Parathyroid adenoma (tissue), 2 donors: Measurements from ENCODE around the gene RAB39A.

Source experiments
- H2AFZ ChIP-seq: fragments of 300-600 bp; sonication (generic); one replicate; pipeline ENCODE4 v1.7.0; 2017; ENCODE audit warnings: antibody characterized with exemption, mild to moderate bottlenecking
- H3K27ac ChIP-seq: fragments of 300-600 bp; sonication (generic); one replicate; pipeline ENCODE4 v1.7.0; 2017
- H3K27me3 ChIP-seq: fragments of 300-600 bp; sonication (generic); one replicate; pipeline ENCODE4 v1.7.0; 2017; ENCODE audit warnings: low read length; ENCODE audit not compliant: control insufficient read depth, insufficient read depth
- H3K36me3 ChIP-seq: fragments of 300-600 bp; sonication (generic); one replicate; pipeline ENCODE4 v1.7.0; 2017; ENCODE audit warnings: low read length; ENCODE audit not compliant: control insufficient read depth, insufficient read depth
- H3K4me1 ChIP-seq: fragments of 300-600 bp; sonication (generic); one replicate; pipeline ENCODE4 v1.7.0; 2017; ENCODE audit warnings: control low read depth
- H3K4me2 ChIP-seq: fragments of 300-600 bp; sonication (generic); one replicate; pipeline ENCODE4 v1.7.0; 2017; ENCODE audit warnings: low read length
- H3K4me3 ChIP-seq: fragments of 300-600 bp; sonication (generic); one replicate; pipeline ENCODE4 v1.7.0; 2017; ENCODE audit warnings: low read depth, low read length
- H3K79me2 ChIP-seq: fragments of 300-600 bp; sonication (generic); one replicate; pipeline ENCODE4 v1.7.0; 2017; ENCODE audit warnings: control low read depth
- H3K9ac ChIP-seq: fragments of 300-600 bp; sonication (generic); one replicate; pipeline ENCODE4 v1.7.0; 2017; ENCODE audit warnings: mild to moderate bottlenecking
- H3K9me3 ChIP-seq: fragments of 300-600 bp; sonication (generic); one replicate; pipeline ENCODE4 v1.7.0; 2017; ENCODE audit warnings: low read length; ENCODE audit not compliant: control insufficient read depth
- TF ChIP-seq, protein P1 (sequence below): fragments of 300-600 bp; sonication (generic); IDR thresholded peaks from one replicate; pipeline ENCODE4 v1.7.0; 2017; ENCODE audit warnings: antibody characterized with exemption, mild to moderate bottlenecking
- donor health status: primary hyperparathyroidism.

The RAB39A gene

DNA sequence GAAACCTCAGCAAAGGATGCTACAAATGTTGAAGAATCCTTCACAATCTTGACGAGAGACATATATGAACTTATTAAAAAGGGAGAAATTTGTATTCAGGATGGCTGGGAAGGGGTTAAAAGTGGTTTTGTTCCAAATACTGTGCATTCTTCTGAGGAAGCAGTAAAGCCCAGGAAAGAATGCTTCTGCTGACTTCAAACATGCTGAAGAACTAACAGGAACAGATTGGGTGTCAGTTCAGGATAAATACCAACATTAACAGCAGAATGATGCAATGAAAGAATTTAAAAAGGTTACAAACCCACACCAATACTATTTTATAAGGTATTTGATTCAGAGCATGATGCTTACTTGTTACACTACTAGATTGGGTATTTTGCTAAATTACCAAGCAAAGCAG is 33.9 kb downstream of the RAB39A start:
- Histone ChIP-seq H3K36me3 (no peaks in the 10 kb centered on the region), H2AFZ (no peak overlapping the region), H3K9me3 (no peaks in the 10 kb centered on the region), H3K4me1 (no peaks in the 10 kb centered on the region), H3K9ac (no peak overlapping the region), H3K4me3 (no peak overlapping the region), H3K27ac (no peak overlapping the region), H3K4me2 (no peak overlapping the region), H3K27me3 (no peaks in the 10 kb centered on the region), H3K79me2 (no peaks in the 10 kb centered on the region)
- TF ChIP-seq, protein P1, sequence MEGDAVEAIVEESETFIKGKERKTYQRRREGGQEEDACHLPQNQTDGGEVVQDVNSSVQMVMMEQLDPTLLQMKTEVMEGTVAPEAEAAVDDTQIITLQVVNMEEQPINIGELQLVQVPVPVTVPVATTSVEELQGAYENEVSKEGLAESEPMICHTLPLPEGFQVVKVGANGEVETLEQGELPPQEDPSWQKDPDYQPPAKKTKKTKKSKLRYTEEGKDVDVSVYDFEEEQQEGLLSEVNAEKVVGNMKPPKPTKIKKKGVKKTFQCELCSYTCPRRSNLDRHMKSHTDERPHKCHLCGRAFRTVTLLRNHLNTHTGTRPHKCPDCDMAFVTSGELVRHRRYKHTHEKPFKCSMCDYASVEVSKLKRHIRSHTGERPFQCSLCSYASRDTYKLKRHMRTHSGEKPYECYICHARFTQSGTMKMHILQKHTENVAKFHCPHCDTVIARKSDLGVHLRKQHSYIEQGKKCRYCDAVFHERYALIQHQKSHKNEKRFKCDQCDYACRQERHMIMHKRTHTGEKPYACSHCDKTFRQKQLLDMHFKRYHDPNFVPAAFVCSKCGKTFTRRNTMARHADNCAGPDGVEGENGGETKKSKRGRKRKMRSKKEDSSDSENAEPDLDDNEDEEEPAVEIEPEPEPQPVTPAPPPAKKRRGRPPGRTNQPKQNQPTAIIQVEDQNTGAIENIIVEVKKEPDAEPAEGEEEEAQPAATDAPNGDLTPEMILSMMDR: no peak

DNA sequence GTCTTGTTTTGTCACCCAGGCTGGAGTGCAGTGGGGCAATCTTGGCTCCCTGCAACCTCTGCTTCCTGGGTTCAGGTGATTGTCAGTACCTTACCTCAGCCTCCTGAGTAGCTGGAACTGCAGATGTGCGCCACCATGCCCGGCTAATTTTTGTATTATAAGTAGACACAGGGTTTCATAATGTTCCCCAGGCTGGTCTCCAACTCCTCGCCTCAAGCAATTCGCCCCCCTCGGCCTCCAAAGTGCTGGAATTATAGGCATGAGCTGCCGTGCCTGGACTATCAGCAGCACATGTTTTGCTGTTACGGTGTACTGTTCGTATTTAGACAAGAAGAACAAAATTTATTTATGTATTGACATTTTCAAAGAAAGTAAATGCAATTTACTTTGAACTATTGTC is 34.8 kb downstream of the RAB39A start:
- H3K9me3 ChIP-seq: no peaks in the 10 kb centered on the region
- H2AFZ ChIP-seq: no peak overlapping the region
- H3K4me3 ChIP-seq: no peak overlapping the region
- H3K27me3 ChIP-seq: no peaks in the 10 kb centered on the region
- H3K4me1 ChIP-seq: no peaks in the 10 kb centered on the region
- no peak overlapping the region for H3K4me2 ChIP-seq
- no peaks in the 10 kb centered on the region for H3K79me2 ChIP-seq
- TF ChIP-seq, protein P1: no peak
- H3K36me3 ChIP-seq: no peaks in the 10 kb centered on the region
- no peak overlapping the region for H3K9ac ChIP-seq
- H3K27ac ChIP-seq: no peak overlapping the region

DNA sequence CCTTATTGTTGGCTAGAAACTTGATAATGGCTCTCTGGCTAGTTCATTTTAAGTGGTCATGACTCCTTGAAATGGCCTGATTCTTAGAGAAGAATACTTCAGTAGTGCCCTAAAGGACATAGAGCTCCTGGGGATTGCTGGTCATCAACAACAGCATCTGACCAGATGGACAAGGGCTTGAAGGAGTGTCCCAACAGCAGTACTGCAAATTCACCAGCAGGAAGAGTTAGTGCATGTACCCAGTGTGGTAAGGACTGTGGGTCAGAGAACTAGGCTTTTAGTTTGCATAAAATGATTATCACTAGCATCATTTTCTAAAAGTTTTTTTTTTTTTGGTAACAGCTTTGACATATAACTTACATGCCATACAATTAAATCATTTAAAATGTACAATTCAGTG is 41.0 kb downstream of the RAB39A start:
- no peak overlapping the region for H3K9ac ChIP-seq
- H3K4me2 ChIP-seq: no peak overlapping the region
- H3K79me2 ChIP-seq: no peaks in the 10 kb centered on the region
- H2AFZ ChIP-seq: no peak overlapping the region
- H3K27me3 ChIP-seq: no peaks in the 10 kb centered on the region
- no peak overlapping the region for H3K27ac ChIP-seq
- H3K36me3 ChIP-seq: no peaks in the 10 kb centered on the region
- H3K4me3 ChIP-seq: no peak overlapping the region
- no peaks in the 10 kb centered on the region for H3K9me3 ChIP-seq
- H3K4me1 ChIP-seq: no peaks in the 10 kb centered on the region
- TF ChIP-seq, protein P1: no peak

DNA sequence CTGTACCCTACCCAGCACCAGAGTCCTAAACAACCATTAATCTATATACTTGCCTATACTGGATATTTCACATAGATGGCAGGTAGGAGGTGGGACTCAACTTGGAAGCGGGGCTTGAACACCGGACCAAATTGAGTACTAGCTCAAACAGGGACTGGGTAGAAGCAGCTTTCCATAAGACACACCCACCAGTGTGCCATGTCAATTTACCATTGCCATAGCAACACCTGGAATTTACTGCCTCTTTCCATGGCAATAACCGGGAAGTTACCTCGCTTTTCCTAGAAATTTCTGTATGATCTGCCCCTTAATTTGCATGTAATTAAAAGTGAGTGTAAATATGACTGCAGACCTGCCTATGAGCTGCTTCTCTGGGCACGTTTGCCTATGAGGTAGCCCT is 41.8 kb downstream of the RAB39A start:
- Histone ChIP-seq H2AFZ (no peak overlapping the region), H3K27me3 (no peaks in the 10 kb centered on the region), H3K4me2 (no peak overlapping the region), H3K36me3 (no peaks in the 10 kb centered on the region), H3K9me3 (no peaks in the 10 kb centered on the region), H3K4me3 (no peak overlapping the region), H3K9ac (no peak overlapping the region), H3K4me1 (no peaks in the 10 kb centered on the region), H3K79me2 (no peaks in the 10 kb centered on the region), H3K27ac (no peak overlapping the region)
- TF ChIP-seq, protein P1: no peak

DNA sequence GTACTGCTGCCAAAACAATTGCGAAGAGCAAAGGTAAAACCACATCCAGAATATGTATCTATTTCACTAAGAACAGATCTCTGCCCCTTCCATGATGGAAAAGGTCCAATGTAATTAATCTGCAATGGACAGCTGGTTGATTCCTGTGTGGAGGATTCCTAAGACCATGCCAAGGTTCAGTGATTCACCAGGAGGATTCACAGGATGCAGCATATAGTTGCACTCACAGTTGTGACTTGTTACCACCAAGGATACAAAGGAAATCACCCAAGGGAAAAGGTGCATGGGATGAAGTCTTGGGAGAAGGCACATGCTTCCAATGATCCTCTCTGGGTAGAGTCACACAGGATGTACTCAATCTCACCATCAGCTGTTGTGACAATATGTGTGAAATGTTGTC is 45.4 kb downstream of the RAB39A start:
- TF ChIP-seq, protein P1: no peak
- H3K27ac ChIP-seq: no peak overlapping the region
- H3K4me1 ChIP-seq: no peaks in the 10 kb centered on the region
- H3K27me3 ChIP-seq: no peaks in the 10 kb centered on the region
- H3K9ac ChIP-seq: no peak overlapping the region
- H3K36me3 ChIP-seq: no peaks in the 10 kb centered on the region
- H3K9me3 ChIP-seq: no peaks in the 10 kb centered on the region
- H3K4me2 ChIP-seq: no peak overlapping the region
- no peak overlapping the region for H3K4me3 ChIP-seq
- no peak overlapping the region for H2AFZ ChIP-seq
- no peaks in the 10 kb centered on the region for H3K79me2 ChIP-seq
